HG03520 (cell line): Measurements from ENCODE around the gene PLA2G4D.

ENCODE experiments used
- ATAC-seq: cut with Tn5 transposase; IDR thresholded peaks from one replicate; pipeline ENCODE4 v1.9.1; 2021; ENCODE audit warnings: mild to moderate bottlenecking, moderate library complexity; ENCODE audit not compliant: unreplicated experiment

Gene PLA2G4D

DNA sequence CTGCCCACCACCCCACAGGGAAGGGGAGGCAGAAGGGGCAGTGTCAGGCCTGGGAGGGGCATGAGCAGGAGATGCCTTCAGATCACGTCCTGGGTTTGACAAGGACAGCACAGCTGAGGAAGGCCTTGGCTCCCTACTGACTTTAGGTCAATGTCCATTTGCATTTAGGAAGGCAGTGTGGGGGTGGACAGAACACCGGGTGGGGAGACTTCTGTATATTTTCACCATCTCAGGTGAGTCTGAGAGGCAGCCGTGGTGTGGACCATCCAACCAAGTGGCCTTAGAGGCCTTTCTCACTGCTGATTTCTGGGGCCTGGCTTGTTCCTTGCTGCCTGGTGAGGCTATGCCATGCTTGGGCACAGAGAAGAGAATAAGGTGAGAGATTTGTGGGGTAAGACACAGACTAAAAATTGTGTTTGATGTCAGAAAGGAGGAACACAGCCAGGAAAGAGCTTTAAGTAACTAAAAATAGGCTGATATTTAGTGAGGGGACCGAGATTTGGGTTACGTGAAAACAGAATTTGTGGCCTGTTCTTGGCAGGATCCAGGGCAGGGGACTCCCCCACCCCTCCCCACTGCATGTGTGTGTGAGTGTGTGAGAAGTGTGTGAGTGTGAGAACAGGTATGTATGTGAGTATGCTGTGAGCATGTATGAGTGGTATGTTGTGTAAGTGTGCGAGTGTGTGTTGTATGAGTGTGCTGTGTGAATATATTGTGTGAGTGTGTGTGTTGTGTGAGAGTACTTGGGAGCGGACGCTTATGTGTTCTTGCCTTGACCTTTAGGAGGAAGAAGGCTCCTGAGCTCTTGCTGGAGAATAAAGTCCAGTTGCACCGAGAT, 61.8 kb downstream of the PLA2G4D start:
- ATAC-seq = no peak

DNA sequence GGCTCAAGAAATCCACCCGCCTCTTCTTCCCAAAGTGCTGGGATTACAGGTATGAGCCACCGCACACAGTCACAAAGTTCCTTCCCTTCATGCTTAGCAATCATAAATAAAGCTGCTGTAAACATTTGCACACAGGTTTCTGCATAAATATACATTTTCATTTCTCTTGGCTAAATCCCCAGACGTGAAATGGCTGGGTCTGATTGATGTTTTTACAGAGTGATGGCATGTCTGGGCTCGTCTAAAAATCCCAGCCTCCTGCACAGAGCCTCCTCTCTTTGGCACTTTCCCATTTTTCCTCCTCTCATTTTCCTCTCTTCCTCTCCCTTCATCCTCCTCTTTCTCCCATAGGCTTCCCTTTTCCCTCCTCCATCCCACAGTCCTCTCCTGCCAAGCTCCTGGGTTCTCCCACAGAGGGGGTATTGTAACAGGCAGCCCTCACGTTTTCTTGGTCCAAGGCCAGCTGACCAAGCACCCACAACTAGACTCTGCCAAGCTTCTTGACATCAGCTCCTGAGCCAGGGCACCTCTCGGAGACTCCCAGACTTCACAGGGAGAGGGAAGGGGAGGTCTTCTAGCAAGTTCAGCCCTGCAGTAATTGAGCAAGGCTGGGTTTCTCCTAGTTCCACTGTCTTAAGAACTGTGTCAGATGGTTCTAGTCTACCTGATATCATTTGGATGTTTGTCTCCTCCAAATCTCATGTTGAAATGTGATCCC, 63.0 kb downstream of the PLA2G4D start:
- no peak for ATAC-seq

DNA sequence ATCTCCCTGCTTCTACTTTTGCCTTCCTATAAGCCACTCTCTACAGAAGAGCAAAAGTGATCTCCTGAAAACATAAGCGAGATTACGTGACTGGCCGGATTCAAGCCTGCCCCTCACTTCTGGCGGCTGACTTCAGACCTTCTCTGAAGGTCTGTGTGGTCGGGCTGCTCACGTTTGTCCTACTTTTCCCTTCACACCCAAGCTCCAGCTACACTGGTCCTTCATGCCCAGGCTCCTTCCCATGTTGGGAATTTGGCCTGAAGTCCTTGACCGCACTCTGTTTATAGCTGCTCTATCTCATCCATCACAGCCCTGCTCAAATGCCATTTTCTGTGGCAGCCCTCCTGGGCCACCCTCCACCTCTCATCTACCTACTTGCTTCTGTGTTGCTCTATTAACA, 66.8 kb downstream of the PLA2G4D start:
- no peak for ATAC-seq

GRCh38 chr15:42024303-42024702, 70.1 kb downstream of the PLA2G4D start:
- ATAC-seq = no peak

DNA sequence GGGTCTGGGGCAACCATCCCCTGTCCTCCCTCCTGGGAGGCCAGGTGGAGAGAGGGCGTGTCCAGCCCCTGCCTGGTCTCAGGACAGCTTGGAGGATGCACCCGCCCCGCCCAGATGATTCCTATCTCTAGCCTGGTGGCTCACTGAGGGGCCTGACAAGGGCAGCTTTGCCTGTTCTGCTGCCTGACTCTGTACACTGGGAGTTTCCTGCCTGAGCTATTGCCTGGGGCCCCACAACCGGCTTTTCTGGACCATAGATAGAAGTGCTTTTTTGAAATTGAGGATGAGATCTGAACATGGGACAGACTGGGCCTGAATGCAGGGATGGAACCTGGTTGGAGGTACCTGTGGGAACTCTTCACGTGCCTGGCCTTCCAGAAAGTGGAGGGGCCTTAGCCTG, 72.8 kb downstream of the PLA2G4D start:
- ATAC-seq = no peak

DNA sequence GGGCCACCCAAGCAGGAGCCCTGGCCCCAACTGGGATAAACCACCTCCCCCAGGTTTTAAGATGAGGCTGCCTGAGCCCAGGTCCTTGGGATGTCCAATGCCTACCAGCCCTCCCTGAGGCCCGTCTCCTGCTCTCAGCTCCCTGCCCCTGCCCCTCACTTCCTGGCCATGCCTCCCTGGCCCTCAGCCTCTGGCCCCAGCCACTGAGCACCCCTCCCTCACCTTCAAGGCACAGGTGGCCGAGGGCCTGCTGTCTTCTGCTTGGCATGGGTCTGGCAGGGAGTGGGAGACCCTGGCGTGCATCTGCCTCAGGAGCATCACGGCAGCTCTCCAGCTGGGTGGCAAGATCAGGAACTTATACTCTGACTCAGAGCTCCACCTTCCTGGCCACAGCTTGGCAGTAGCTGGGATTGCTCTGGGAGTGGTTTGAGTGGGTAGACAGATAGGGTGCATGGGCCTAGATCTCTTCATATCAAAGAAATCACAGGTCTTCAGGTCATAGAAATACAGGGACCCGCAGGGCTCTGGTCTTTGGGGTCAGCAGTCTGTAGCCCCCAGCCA, 73.6 kb downstream of the PLA2G4D start, which contains the start of gene PLA2G4E:
Gene PLA2G4E, minus strand, starts transcription at position 330 of the 561 bp plus-strand sequence. Its CDS starts 12 bp downstream, at position 318.
- no peak for ATAC-seq

GRCh38 chr15:42018306-42019224, 75.8 kb downstream of the PLA2G4D start:
- no peak for ATAC-seq
